Stomach (tissue), 9 donors: ENCODE data around the gene JAK2. TPM values are rescaled to one million over a fixed set of nuclear protein-coding genes. Genes with fewer than 3 reads are reported as not detected.

Experiments
- DNase-seq, 2 donors: peaks; one replicate each; pipeline versions ENCODE4 v3.0.0 to v3.0.0-alpha.2; 2013 to 2019
- H3K27ac ChIP-seq, 5 donors: fragments of 200-600 bp in 4 of 5; sonication (generic) in 4 of 5; one replicate each; pipeline ENCODE4 v1.5.1; 2013 to 2019; ENCODE audit warnings: mild to moderate bottlenecking in 1 of 5, moderate library complexity in 1 of 5
- H3K27me3 ChIP-seq, 3 donors: fragments of 200-600 bp; sonication (generic); one replicate each; pipeline ENCODE4 v1.5.1; 2017 to 2019; ENCODE audit warnings: mixed run types in 1 of 3
- H3K36me3 ChIP-seq, 4 donors: fragments of 200-600 bp; sonication (generic); 1 replicate in 3 of 4; 2 replicates in 1 of 4; pipeline ENCODE4 v1.5.1; 2016 to 2019
- H3K4me1 ChIP-seq, 4 donors: fragments of 200-600 bp; sonication (generic); one replicate each; pipeline ENCODE4 v1.5.1; 2016 to 2019
- H3K4me3 ChIP-seq, 4 donors: fragments of 200-600 bp; sonication (generic) in 3 of 4; one replicate each; pipeline ENCODE4 v1.5.1; 2016 to 2019; ENCODE audit warnings: mild to moderate bottlenecking in 1 of 4
- H3K9me3 ChIP-seq, 4 donors: fragments of 200-600 bp; sonication (generic); one replicate each; pipeline ENCODE4 v1.5.1; 2016 to 2019
- EP300 ChIP-seq: sonication (generic); formaldehyde crosslinking; IDR thresholded peaks from one replicate; pipeline ENCODE4 v1.6.1; 2017; ENCODE audit warnings: antibody characterized with exemption
- POLR2A ChIP-seq, 4 donors: fragments of 450-650 bp; IDR thresholded peaks; one replicate each; pipeline ENCODE4 v1.6.1; 2016; ENCODE audit warnings: antibody characterized with exemption in 4 of 4, control low read depth in 2 of 4, mild to moderate bottlenecking in 1 of 4, moderate library complexity in 1 of 4
- POLR2AphosphoS5 ChIP-seq, 3 donors: sonication (generic); formaldehyde crosslinking; IDR thresholded peaks; one replicate each; pipeline ENCODE4 v1.6.1; 2016; ENCODE audit warnings: antibody characterized with exemption in 3 of 3
- WGBS, 5 donors: extraction: QIAGEN DNeasy Blood & Tissue Kit in 3 of 5; methylation state at CpG; one replicate each; pipeline versions ENCODE4 v1.1.5 to v1.1.7; 2013 to 2018; 5-methylcytosine and 5-hydroxymethylcytosine counted together
- intact Hi-C: fragments of 100-400 bp; cut with DNase I; formaldehyde crosslinking; loops from one replicate; pipeline ENCODE4 v1.15.1; 2023; ENCODE audit warnings: low total_unique reads
- polyA plus RNA-seq, 3 donors: library from polyadenylated mRNA; stranded (reverse); fragments of 200-250 nt; gene quantifications; one replicate each; pipeline ENCODE4 v1.2.3, GENCODE V29; 2013
- total RNA-seq, 5 donors: library from RNA; depleted of rRNA; stranded (reverse); fragments of >200 nt; gene quantifications; one replicate each; pipeline versions ENCODE4 v1.1.0 to v1.2.3, GENCODE V29; 2014 to 2016
- TF ChIP-seq, protein P1 (sequence below), 7 experiments: fragments of 450-650 bp in 4 of 7; fragments of 200-600 bp in 3 of 7; sonication (generic) in 3 of 7; IDR thresholded peaks; one replicate each; pipeline ENCODE4 v1.5.1; 2016 to 2019; ENCODE audit warnings: antibody characterized with exemption in 7 of 7, control low read depth in 2 of 7, mild to moderate bottlenecking in 1 of 7
- donor health status: healthy with polysubstance abuse.
- donor health status: Bipolar disorder and iron deficiency.
- donor health status: healthy.

Gene JAK2
- total and polyA plus RNA-seq, 8 donors = 3.9 to 58.6 (median 26.0) TPM

GRCh38 chr9:5073701-5074100 lies 88.6 kb downstream of the JAK2 start:
- H3K27me3 ChIP-seq = no peaks in the 10 kb centered on the region
- no peaks in the 10 kb centered on the region for H3K9me3 ChIP-seq
- WGBS, 5 donors = 77 to 85% (median 83%) methylated on average over 1 of the region's 1 CpG
- H3K4me1 ChIP-seq = no peaks in the 10 kb centered on the region
- TF ChIP-seq, protein P1, sequence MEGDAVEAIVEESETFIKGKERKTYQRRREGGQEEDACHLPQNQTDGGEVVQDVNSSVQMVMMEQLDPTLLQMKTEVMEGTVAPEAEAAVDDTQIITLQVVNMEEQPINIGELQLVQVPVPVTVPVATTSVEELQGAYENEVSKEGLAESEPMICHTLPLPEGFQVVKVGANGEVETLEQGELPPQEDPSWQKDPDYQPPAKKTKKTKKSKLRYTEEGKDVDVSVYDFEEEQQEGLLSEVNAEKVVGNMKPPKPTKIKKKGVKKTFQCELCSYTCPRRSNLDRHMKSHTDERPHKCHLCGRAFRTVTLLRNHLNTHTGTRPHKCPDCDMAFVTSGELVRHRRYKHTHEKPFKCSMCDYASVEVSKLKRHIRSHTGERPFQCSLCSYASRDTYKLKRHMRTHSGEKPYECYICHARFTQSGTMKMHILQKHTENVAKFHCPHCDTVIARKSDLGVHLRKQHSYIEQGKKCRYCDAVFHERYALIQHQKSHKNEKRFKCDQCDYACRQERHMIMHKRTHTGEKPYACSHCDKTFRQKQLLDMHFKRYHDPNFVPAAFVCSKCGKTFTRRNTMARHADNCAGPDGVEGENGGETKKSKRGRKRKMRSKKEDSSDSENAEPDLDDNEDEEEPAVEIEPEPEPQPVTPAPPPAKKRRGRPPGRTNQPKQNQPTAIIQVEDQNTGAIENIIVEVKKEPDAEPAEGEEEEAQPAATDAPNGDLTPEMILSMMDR (IDR thresholded peaks at IDR 0.05) = no peak
- TF ChIP-seq EP300 (no peak), POLR2A (IDR thresholded peaks at IDR 0.05) (no peak), POLR2AphosphoS5 (IDR thresholded peaks at IDR 0.05) (no peak)
- no peak for DNase-seq
- peaks cover 21 to 96% (median 83%) of the 10 kb centered on the region in 4 donors for H3K36me3 ChIP-seq
- H3K27ac ChIP-seq = no peak overlapping the region
- intact Hi-C loops = no loop called here
- H3K4me3 ChIP-seq = no peak overlapping the region

DNA sequence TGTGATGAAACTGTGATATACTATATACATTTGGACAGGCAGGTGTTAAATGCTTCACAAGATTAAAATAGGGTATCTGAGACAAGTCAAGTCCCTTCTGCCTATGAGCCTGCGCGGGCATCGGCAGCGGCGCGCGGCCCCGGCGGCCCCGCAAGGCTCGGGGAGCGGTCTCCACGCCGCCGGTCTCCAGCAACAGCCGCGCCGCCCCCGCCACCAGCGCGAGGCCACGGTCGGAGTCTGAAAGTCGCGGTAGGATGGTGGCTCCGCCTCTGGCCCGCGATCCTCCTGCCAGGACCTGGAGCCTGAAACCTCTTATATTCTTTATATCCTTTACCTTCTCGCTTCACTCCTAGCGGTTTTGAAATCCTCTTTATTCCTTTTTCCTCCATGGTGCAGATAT lies 100.9 kb downstream of the JAK2 start:
- intact Hi-C loops = no loop called here
- peaks cover 18 to 79% (median 65%) of the 10 kb centered on the region in 4 donors for H3K36me3 ChIP-seq
- H3K9me3 ChIP-seq = no peaks in the 10 kb centered on the region
- no peak for DNase-seq
- TF ChIP-seq EP300 (no peak), POLR2A (IDR thresholded peaks at IDR 0.05) (no peak), POLR2AphosphoS5 (IDR thresholded peaks at IDR 0.05) (no peak)
- TF ChIP-seq, protein P1 (IDR thresholded peaks at IDR 0.05) = no peak
- no peaks in the 10 kb centered on the region for H3K27me3 ChIP-seq
- no peak overlapping the region for H3K27ac ChIP-seq
- H3K4me3 ChIP-seq = no peak overlapping the region
- WGBS, 5 donors = 73 to 85% (median 80%) methylated on average over 30 of the region's 30 CpGs
- H3K4me1 ChIP-seq = no peaks in the 10 kb centered on the region

DNA sequence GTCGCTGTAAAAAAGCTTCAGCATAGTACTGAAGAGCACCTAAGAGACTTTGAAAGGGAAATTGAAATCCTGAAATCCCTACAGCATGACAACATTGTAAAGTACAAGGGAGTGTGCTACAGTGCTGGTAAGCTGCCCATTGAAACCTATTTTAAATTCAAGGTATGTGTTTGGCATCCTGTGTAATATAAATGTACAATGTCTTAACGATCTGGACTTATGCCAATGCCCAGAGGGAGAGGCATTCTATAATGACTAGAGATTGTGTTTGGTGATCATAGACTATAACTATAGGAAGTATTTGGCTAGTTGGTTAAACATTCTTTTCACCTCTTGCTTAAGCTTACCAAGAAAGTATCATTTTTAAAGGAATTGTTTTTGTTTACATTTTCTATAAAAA lies 104.7 kb downstream of the JAK2 start:
- intact Hi-C loops = no loop called here
- H3K4me1 ChIP-seq = no peaks in the 10 kb centered on the region
- H3K9me3 ChIP-seq = no peaks in the 10 kb centered on the region
- H3K36me3 ChIP-seq = peaks cover 17 to 42% (median 34%) of the 10 kb centered on the region in 4 donors
- DNase-seq = no peak
- no peak overlapping the region for H3K27ac ChIP-seq
- 88 to 92% (median 91%) methylated on average over 2 of the region's 2 CpGs for WGBS, 5 donors
- no peak overlapping the region for H3K4me3 ChIP-seq
- TF ChIP-seq POLR2A (IDR thresholded peaks at IDR 0.05) = no peak
- TF ChIP-seq, protein P1 (IDR thresholded peaks at IDR 0.05) = no peak
- no peak for TF ChIP-seq POLR2AphosphoS5 (IDR thresholded peaks at IDR 0.05)
- no peak for TF ChIP-seq EP300
- no peaks in the 10 kb centered on the region for H3K27me3 ChIP-seq

DNA sequence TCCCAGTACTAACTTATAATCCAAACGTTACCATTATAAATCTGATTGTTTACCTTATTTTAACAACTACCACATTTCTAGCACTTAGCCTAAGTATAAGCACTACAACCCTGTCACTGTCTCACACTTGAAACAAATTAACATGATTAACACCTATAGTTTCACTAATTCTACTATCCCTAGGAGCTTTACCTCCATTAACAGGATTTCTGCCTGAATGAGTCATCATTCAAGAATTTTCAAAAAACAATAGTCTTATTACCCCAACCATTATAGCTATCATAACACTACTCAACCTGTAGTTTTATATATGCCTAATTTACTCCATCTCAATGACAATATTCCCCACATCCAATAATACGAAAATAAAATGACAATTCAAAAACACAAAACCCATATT lies 110.7 kb downstream of the JAK2 start:
- TF ChIP-seq EP300 (no peak), POLR2AphosphoS5 (IDR thresholded peaks at IDR 0.05) (no peak), POLR2A (IDR thresholded peaks at IDR 0.05) (no peak)
- TF ChIP-seq, protein P1 (IDR thresholded peaks at IDR 0.05) = no peak
- intact Hi-C loops = no loop called here
- Histone ChIP-seq H3K27ac (no peak overlapping the region), H3K9me3 (no peaks in the 10 kb centered on the region), H3K4me1 (no peaks in the 10 kb centered on the region), H3K36me3 (peaks cover 0 to 5% (median 0%) of the 10 kb centered on the region in 4 donors), H3K27me3 (no peaks in the 10 kb centered on the region), H3K4me3 (no peak overlapping the region)
- WGBS, 5 donors = 86 to 93% (median 87%) methylated on average over 2 of the region's 2 CpGs
- no peak for DNase-seq
